HG03196 (cell line): ENCODE data around the gene ANKRD50.
A peak's percentile ranks its signal among the peaks of the same experiment; 100 is the strongest.

Source experiments
- ATAC-seq: cut with Tn5 transposase; IDR thresholded peaks from one replicate; pipeline ENCODE4 v1.9.1; 2021; ENCODE audit not compliant: unreplicated experiment

ANKRD50 gene

GRCh38 chr4:124635331-124635730 is 77.2 kb downstream of the ANKRD50 start:
- no peak for ATAC-seq

DNA sequence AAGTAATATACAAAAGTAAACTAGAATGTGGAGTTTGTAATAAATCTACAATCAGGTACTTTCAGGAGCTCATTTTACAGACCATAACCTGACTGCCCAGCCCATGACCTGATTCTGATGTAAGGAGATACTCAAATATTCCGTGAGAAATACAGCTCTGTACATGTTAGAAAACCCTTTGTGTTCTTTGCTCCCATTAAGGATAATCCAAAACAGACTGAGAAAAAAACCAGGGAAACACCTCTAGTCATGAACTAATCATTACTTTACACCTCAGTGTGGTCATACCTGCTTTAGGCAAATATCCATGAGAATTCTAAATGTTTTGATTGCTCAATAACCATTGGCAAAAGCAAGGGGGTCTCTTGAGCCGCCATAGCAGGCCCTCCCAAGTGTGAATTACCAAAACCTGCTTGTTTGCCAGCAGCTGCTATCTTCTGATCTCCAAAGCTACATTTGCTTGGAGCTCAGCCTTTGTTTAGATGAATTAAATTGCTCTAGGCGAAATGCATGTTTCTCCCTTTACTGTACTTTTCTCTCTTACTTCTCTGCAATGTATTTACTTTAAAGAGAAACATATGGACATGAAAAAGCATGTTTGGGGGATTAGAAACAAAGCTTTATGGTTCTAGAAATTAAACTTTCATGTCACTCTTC is 79.1 kb downstream of the ANKRD50 start:
- ATAC-seq, result no peak

- no peak for ATAC-seq
These were observed 80.1 kb downstream of the ANKRD50 start for GRCh38 chr4:124632439-124632838.

GRCh38 chr4:124631760-124632159 is 80.8 kb downstream of the ANKRD50 start:
- ATAC-seq, result peak; percentile 97

DNA sequence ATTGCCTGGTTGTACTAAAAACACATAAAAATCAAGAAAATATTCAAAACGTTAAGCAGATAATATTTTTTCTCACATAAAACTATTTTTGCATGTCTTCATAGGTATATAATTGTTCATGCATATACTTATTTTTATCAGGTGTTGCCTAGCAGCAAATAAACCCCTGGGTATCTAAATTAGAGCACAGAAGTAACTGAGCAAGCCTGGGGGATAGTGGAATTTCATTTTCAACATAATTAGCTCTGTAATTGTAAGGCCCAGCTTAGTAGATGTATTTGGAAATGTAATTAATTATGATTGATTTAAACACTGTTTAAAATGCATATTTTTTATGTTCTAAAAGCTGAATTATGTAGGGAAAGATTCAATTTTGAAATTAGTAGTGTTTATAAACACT is 82.9 kb downstream of the ANKRD50 start:
- ATAC-seq, result no peak
